Measurements from ENCODE around the gene BTD. TPM values are rescaled to one million over a fixed set of nuclear protein-coding genes. Genes with fewer than 3 reads are reported as not detected.

The BTD gene
- total RNA-seq, 1 donor from 2014 or later, result 12.7 TPM

- no peak for TF ChIP-seq CTCF (IDR thresholded peaks at IDR 0.05; ENCODE audit: partially characterized antibody, unreplicated experiment)
- Mint-ChIP-seq H3K4me3 (ENCODE audit: unreplicated experiment) (no peak overlapping the region), H3K4me1 (ENCODE audit: low read depth, unreplicated experiment) (no peaks in the 10 kb centered on the region), H3K27me3 (ENCODE audit: unreplicated experiment) (no peaks in the 10 kb centered on the region), H3K9me3 (ENCODE audit: unreplicated experiment) (no peaks in the 10 kb centered on the region), H3K36me3 (ENCODE audit: unreplicated experiment) (no peaks in the 10 kb centered on the region), H3K27ac (ENCODE audit: unreplicated experiment) (no peak overlapping the region)
- no peak for DNase-seq
Measured at GRCh38 chr3:15638891-15639262, 37.3 kb downstream of the BTD start.

- no peaks in the 10 kb centered on the region for H3K9me3 Mint-ChIP-seq (ENCODE audit: unreplicated experiment)
- no peaks in the 10 kb centered on the region for H3K27me3 Mint-ChIP-seq (ENCODE audit: unreplicated experiment)
- DNase-seq, result no peak
- peaks cover 5% of the 10 kb centered on the region for H3K36me3 Mint-ChIP-seq (ENCODE audit: unreplicated experiment)
- peaks cover 3% of the 10 kb centered on the region for H3K4me1 Mint-ChIP-seq (ENCODE audit: low read depth, unreplicated experiment)
- TF ChIP-seq CTCF (IDR thresholded peaks at IDR 0.05; ENCODE audit: partially characterized antibody, unreplicated experiment), result no peak
- H3K4me3 Mint-ChIP-seq (ENCODE audit: unreplicated experiment), result no peak overlapping the region
- H3K27ac Mint-ChIP-seq (ENCODE audit: unreplicated experiment), result no peak overlapping the region
Measured at GRCh38 chr3:15645246-15645645, 43.7 kb downstream of the BTD start.

DNA sequence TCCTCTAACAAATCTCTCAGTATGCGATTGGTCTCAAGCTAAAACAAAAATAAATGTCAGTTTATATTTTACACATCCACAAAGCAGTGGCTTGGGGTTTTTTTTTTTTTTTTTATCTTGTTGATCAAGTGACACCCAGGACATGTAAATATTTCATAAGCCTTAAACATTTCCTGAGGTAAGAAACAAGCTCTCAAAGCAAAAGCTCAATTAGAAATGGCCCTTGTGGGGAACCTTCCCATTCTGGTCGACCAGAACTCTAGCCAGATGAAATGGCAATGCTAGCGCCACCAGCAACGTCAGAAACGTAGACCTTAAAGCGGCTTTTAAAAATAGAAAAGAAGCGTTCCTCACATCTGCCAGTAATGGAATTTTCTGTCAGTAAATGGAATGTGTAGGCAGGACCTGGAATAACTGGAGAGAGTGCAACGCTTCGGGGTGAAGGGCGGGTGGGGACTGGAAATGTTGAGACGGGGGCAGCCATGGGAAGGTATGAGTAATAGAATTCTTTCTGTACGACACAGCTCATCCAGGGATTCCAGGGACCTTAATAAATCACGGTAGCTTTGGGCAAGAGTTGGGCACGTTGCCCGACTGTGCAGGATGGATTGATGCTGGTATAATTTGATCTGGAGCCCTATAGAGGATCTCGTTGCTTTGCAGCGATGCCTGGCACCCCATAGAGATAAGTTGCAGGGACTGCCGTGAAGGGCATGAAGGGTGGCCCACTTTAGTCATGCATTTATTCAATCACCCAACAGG, 44.4 kb downstream of the BTD start:
- no peak overlapping the region for H3K4me3 Mint-ChIP-seq (ENCODE audit: unreplicated experiment)
- peaks cover 5% of the 10 kb centered on the region for H3K36me3 Mint-ChIP-seq (ENCODE audit: unreplicated experiment)
- H3K27ac Mint-ChIP-seq (ENCODE audit: unreplicated experiment), result no peak overlapping the region
- peaks cover 3% of the 10 kb centered on the region for H3K4me1 Mint-ChIP-seq (ENCODE audit: low read depth, unreplicated experiment)
- no peaks in the 10 kb centered on the region for H3K27me3 Mint-ChIP-seq (ENCODE audit: unreplicated experiment)
- TF ChIP-seq CTCF (IDR thresholded peaks at IDR 0.05; ENCODE audit: partially characterized antibody, unreplicated experiment), result no peak
- no peak for DNase-seq
- H3K9me3 Mint-ChIP-seq (ENCODE audit: unreplicated experiment), result no peaks in the 10 kb centered on the region

- no peak overlapping the region for H3K4me3 Mint-ChIP-seq (ENCODE audit: unreplicated experiment)
- peaks cover 12% of the 10 kb centered on the region for H3K36me3 Mint-ChIP-seq (ENCODE audit: unreplicated experiment)
- no peaks in the 10 kb centered on the region for H3K27me3 Mint-ChIP-seq (ENCODE audit: unreplicated experiment)
- no peak for TF ChIP-seq CTCF (IDR thresholded peaks at IDR 0.05; ENCODE audit: partially characterized antibody, unreplicated experiment)
- no peak for DNase-seq
- H3K9me3 Mint-ChIP-seq (ENCODE audit: unreplicated experiment), result no peaks in the 10 kb centered on the region
- no peak overlapping the region for H3K27ac Mint-ChIP-seq (ENCODE audit: unreplicated experiment)
- peaks cover 3% of the 10 kb centered on the region for H3K4me1 Mint-ChIP-seq (ENCODE audit: low read depth, unreplicated experiment)
Measured at GRCh38 chr3:15646851-15647511, 45.4 kb downstream of the BTD start.

DNA sequence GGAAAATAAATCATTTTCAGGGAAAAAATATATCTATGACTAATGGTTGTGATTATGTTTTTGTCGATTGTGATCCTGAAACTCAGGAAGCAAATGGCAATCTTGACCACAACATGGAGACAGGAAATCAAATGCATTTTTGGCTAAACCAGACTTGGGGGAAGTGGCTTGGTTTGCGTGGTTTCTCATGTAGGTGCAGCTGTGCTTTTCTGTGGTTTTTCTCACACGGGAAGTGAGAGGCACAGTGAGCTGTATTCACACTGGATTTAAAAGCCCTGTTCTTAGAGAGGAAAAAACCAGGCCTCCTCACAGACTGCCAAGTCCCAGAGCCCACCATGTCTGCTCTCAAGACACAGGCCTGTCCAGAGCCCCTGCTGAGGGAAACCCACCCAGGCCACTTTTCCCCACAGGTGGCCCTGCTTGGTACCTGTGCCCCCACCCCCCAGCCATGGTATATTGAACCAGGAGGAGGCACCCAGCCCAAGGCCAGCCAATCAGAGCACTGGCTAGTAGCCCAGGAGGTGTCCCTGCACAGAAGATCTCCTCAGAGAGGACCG, 46.1 kb downstream of the BTD start:
- DNase-seq, result no peak
- peaks cover 3% of the 10 kb centered on the region for H3K4me1 Mint-ChIP-seq (ENCODE audit: low read depth, unreplicated experiment)

More for the DNA sequence above, 46.1 kb downstream of the BTD start:
- Mint-ChIP-seq H3K36me3 (ENCODE audit: unreplicated experiment) (peaks cover 12% of the 10 kb centered on the region), H3K27ac (ENCODE audit: unreplicated experiment) (no peak overlapping the region), H3K27me3 (ENCODE audit: unreplicated experiment) (no peaks in the 10 kb centered on the region), H3K9me3 (ENCODE audit: unreplicated experiment) (no peaks in the 10 kb centered on the region), H3K4me3 (ENCODE audit: unreplicated experiment) (no peak overlapping the region)
- no peak for TF ChIP-seq CTCF (IDR thresholded peaks at IDR 0.05; ENCODE audit: partially characterized antibody, unreplicated experiment)
